ENCODE measurements around the gene PPP2R3C. TPM values are rescaled to one million over a fixed set of nuclear protein-coding genes. Genes with fewer than 3 reads are reported as not detected.

The PPP2R3C gene
- total RNA-seq, 1 experiment from 2014 or later, result 56.2 TPM

GRCh38 chr14:35147186-35147585, 25.4 kb upstream of the PPP2R3C start:
- no peaks in the 10 kb centered on the region for H3K36me3 ChIP-seq (ENCODE audit: insufficient read depth, low read length, poor library complexity, severe bottlenecking)
- intact Hi-C loops (cut with micrococcal nuclease; ENCODE audit: unreplicated experiment), result loop anchor here (10.0 kb wide), 1 partner anchor 668 kb away; no protein-coding TSS in a partner anchor
- no peak for DNase-seq (ENCODE audit: low spot score)
- H3K4me1 ChIP-seq (ENCODE audit: insufficient read depth, low read length, poor library complexity, severe bottlenecking), result no peaks in the 10 kb centered on the region
- ChIA-PET POLR2A (ENCODE audit: low non-redundant PET) (no interaction called here), CTCF (no interaction called here)
- BruUV-seq (replicated peaks), result no TSS peak
- no peak overlapping the region for H3K27ac ChIP-seq (ENCODE audit: low read depth, low read length, poor library complexity, severe bottlenecking)
- no peak for TF ChIP-seq CTCF (conservative IDR thresholded peaks at IDR 0.05; ENCODE audit: low read depth, low read length)
- no peak for TF ChIP-seq EZH2 (IDR thresholded peaks at IDR 0.05; ENCODE audit: borderline replicate concordance, low read depth, low read length, poor library complexity, severe bottlenecking)
- H3K4me3 ChIP-seq (ENCODE audit: low read depth, low read length, poor library complexity, severe bottlenecking), result no peak overlapping the region
- no peaks in the 10 kb centered on the region for H3K27me3 ChIP-seq (replicated peaks; ENCODE audit: insufficient read depth, low read depth, low read length, poor library complexity)
- H3K9me3 ChIP-seq (ENCODE audit: low read depth, low read length, poor library complexity, severe bottlenecking), result no peaks in the 10 kb centered on the region

GRCh38 chr14:35146711-35147149, 24.9 kb upstream of the PPP2R3C start:
- Histone ChIP-seq H3K27me3 (replicated peaks; ENCODE audit: insufficient read depth, low read depth, low read length, poor library complexity) (no peaks in the 10 kb centered on the region), H3K36me3 (ENCODE audit: insufficient read depth, low read length, poor library complexity, severe bottlenecking) (no peaks in the 10 kb centered on the region), H3K4me1 (ENCODE audit: insufficient read depth, low read length, poor library complexity, severe bottlenecking) (no peaks in the 10 kb centered on the region), H3K27ac (ENCODE audit: low read depth, low read length, poor library complexity, severe bottlenecking) (no peak overlapping the region), H3K9me3 (ENCODE audit: low read depth, low read length, poor library complexity, severe bottlenecking) (no peaks in the 10 kb centered on the region), H3K4me3 (ENCODE audit: low read depth, low read length, poor library complexity, severe bottlenecking) (no peak overlapping the region)
- CTCF ChIA-PET, result interaction anchor here (0.5 kb wide), 1 partner anchor 265 kb away, joined by 18 read pairs; no protein-coding TSS in a partner anchor
- POLR2A ChIA-PET (ENCODE audit: low non-redundant PET), result no interaction called here
- BruUV-seq (replicated peaks), result no TSS peak
- intact Hi-C loops (cut with micrococcal nuclease; ENCODE audit: unreplicated experiment), result loop anchor here (10.0 kb wide), 1 partner anchor 668 kb away; no protein-coding TSS in a partner anchor
- DNase-seq (ENCODE audit: low spot score), result no peak
- TF ChIP-seq CTCF (conservative IDR thresholded peaks at IDR 0.05; ENCODE audit: low read depth, low read length), result no peak
- TF ChIP-seq EZH2 (IDR thresholded peaks at IDR 0.05; ENCODE audit: borderline replicate concordance, low read depth, low read length, poor library complexity, severe bottlenecking), result no peak

- ChIA-PET CTCF (interaction anchor here (0.6 kb wide), 1 partner anchor 444 kb away, joined by 6 read pairs; no protein-coding TSS in a partner anchor), POLR2A (ENCODE audit: low non-redundant PET) (no interaction called here)
- Histone ChIP-seq H3K27me3 (replicated peaks; ENCODE audit: insufficient read depth, low read depth, low read length, poor library complexity) (no peaks in the 10 kb centered on the region), H3K27ac (ENCODE audit: low read depth, low read length, poor library complexity, severe bottlenecking) (no peak overlapping the region), H3K4me3 (ENCODE audit: low read depth, low read length, poor library complexity, severe bottlenecking) (no peak overlapping the region), H3K9me3 (ENCODE audit: low read depth, low read length, poor library complexity, severe bottlenecking) (no peaks in the 10 kb centered on the region), H3K36me3 (ENCODE audit: insufficient read depth, low read length, poor library complexity, severe bottlenecking) (no peaks in the 10 kb centered on the region), H3K4me1 (ENCODE audit: insufficient read depth, low read length, poor library complexity, severe bottlenecking) (no peaks in the 10 kb centered on the region)
- no peak for DNase-seq (ENCODE audit: low spot score)
- no peak for TF ChIP-seq EZH2 (IDR thresholded peaks at IDR 0.05; ENCODE audit: borderline replicate concordance, low read depth, low read length, poor library complexity, severe bottlenecking)
- no peak for TF ChIP-seq CTCF (conservative IDR thresholded peaks at IDR 0.05; ENCODE audit: low read depth, low read length)
- BruUV-seq (replicated peaks), result no TSS peak
- intact Hi-C loops (cut with micrococcal nuclease; ENCODE audit: unreplicated experiment), result loop anchor here (5.0 to 10.0 kb wide), 3 partner anchors 68 to 671 kb away; no protein-coding TSS in a partner anchor
Observed at GRCh38 chr14:35144029-35144428, 22.2 kb upstream of the PPP2R3C start.

All from A673 (cell line).